H1 (cell line): ENCODE results near the gene BACE2. TPM values are rescaled to one million over a fixed set of nuclear protein-coding genes. Genes with fewer than 3 reads are reported as not detected.

Experiments used
- USF2 ChIP-seq: IDR thresholded peaks from 2 replicates; pipeline ENCODE4 v1.6.1; 2011; ENCODE audit warnings: low read length, improper control_type of control experiment
- polyA plus RNA-seq, 7 experiments: library from polyadenylated mRNA; depleted of rRNA in 3 of 7; stranded (reverse) in 5 of 7; unstranded in 2 of 7; fragments of >200 nt in 5 of 7; fragments of 200-250 nt in 2 of 7; gene quantifications; 1 replicate in 5 of 7; 2 replicates in 1 of 7; 4 replicates in 1 of 7; pipeline versions ENCODE4 v1.2.1 to v1.2.3, GENCODE V29; 2011 to 2013; ENCODE audit warnings: missing spikeins in 2 of 7, mixed read lengths in 2 of 7
- total RNA-seq: library from RNA; stranded (reverse); fragmentation: NEBNext Ultra II Directional; extraction: Animal tissue kit (Norgen Biotek cat#: 25700); gene quantifications from 2 replicates; pipeline ENCODE4 v1.2.1, GENCODE V29; 2021

Gene BACE2
- total and polyA plus RNA-seq, 2 of the 8 experiments (the other 6 are each of a cell fraction or from before 2014, with no cell fraction given): 8.1 to 10.9 TPM

GRCh38 chr21:41137401-41137800, 30.6 kb upstream of the BACE2 start (continued):
- no peak for TF ChIP-seq USF2
